H7 (cell line): ENCODE measurements around the gene IL1RL2. TPM values are rescaled to one million over a fixed set of nuclear protein-coding genes. Genes with fewer than 3 reads are reported as not detected.

Experiments
- DNase-seq: peaks from one replicate; pipeline ENCODE4 v3.0.0; 2012
- H3K27me3 ChIP-seq: 2 replicates; pipeline ENCODE4 v1.6.0; 2011; ENCODE audit warnings: mild to moderate bottlenecking, low read length; ENCODE audit not compliant: control insufficient read depth, insufficient read depth
- H3K36me3 ChIP-seq: replicated peaks from 2 replicates; pipeline ENCODE4 v1.5.1; 2011; ENCODE audit warnings: low read length; ENCODE audit not compliant: control insufficient read depth, insufficient read depth
- H3K4me3 ChIP-seq: 2 replicates; pipeline ENCODE4 v1.5.1; 2011; ENCODE audit warnings: low read depth, mild to moderate bottlenecking, control low read depth, low read length, moderate library complexity; ENCODE audit not compliant: insufficient read depth
- total RNA-seq: library from RNA; depleted of rRNA; stranded (reverse); fragments of >200 nt; shearing (Covaris generic); gene quantifications from 2 replicates; pipeline ENCODE4 v1.2.3, GENCODE V29; 2014

IL1RL2 gene
- total RNA-seq, 1 experiment from 2014 or later: not detected

DNA sequence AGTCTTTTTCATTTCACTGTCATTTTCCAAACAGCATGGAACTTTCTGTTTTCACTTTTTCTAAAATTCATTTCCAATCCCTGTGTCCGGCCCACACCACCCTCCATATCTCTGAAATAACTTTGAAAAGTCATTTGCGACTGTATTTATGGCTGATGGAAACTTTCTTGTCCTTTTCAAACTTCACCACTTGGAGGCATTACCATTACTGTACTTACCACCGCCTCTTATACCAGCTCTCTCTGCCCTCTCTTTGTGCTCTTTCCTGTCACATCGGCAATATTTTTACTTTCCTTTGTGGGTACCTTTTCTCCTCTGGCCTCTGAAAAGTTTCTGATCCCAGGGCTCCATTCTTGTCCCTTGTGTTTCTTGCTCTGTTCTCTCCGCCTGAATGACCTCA is 85.0 kb downstream of the IL1RL2 start:
- Histone ChIP-seq H3K27me3 (no peaks in the 10 kb centered on the region), H3K4me3 (no peak overlapping the region), H3K36me3 (no peaks in the 10 kb centered on the region)
- no peak for DNase-seq

DNA sequence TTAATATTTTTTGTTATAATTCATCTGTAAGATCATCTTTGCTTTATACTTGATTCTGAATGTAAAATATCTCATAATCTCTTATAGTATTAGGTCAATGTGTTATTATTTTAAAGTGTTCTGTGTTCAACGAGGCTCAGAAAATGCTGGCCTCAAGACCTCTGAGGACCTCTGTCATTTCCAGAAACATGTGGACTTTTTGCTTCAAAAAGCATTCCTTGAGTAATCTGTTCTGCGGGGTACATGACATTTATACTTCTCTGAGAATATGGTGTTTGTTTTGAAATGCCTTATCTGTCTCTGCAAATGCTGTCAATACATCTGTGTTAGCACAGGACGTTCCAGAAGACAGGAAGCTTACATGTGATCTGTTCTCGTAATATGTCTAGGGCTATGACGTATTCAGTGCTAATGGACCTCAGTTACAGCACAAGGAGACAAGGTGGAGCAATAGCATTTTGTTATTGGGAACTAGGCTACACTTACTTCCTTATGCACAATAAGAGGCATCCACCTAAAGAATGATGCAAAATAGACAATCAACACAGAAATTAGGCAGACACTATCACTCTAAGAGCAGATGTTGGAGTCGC is 86.9 kb downstream of the IL1RL2 start:
- H3K27me3 ChIP-seq: no peaks in the 10 kb centered on the region

DNA sequence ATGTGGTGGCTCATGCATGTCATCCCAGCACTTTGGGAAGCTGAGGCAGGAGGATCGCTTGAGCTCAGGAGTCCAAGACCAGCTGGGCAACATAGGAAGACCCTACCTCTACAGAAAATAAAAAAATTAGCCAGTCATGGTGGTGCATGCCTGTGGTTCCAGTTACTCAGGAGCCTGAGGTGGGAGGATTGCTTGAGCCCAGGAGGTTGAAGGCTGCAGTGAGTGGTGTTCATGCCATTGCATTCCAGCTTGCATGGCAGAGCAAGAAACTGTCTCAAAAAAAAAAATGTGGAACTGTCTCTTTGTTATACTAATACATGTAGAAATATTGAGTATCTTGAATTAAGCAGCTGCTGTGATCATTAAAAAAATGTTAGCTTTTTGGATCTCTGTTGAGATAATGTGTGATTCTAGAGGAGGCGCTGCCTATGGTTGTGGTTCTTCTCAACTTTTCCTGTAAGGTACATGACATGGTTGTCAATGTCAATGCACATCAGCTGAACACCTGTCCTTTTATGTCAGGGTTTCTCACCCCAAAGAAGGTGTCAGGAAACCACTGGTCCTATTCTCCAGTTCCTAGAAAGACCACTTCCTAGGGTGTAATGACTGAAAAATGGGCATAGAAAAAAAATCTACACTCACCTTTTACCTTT is 89.9 kb downstream of the IL1RL2 start:
- Histone ChIP-seq H3K4me3 (no peak overlapping the region), H3K27me3 (no peaks in the 10 kb centered on the region), H3K36me3 (no peaks in the 10 kb centered on the region)
- DNase-seq: no peak

More for the DNA sequence above, 86.9 kb downstream of the IL1RL2 start:
- H3K4me3 ChIP-seq: no peak overlapping the region
- DNase-seq: no peak
- no peaks in the 10 kb centered on the region for H3K36me3 ChIP-seq

DNA sequence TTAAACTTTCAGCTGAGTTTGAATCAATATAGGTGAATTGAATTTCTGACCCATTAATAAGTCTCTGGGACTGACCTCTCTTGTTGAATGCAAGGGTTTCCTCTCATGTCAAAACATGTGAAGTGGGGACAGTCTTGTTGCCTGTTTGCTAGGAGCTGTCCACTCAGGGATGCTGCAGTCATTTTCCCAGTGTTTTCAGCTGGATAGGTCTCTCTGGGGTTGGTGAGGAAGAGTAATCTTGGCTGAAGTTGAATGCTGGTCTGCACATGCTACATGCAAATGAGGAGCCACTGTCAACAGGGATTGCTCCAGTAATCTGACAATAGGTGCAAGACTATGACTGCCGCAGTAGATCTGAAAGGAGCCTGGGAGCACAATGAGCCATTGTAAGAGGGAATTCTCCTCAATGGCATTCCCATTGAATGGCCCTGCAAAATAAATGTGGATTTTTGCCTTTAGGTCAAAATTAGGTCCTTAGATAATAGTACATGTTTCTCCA is 90.4 kb downstream of the IL1RL2 start:
- no peak for DNase-seq

DNA sequence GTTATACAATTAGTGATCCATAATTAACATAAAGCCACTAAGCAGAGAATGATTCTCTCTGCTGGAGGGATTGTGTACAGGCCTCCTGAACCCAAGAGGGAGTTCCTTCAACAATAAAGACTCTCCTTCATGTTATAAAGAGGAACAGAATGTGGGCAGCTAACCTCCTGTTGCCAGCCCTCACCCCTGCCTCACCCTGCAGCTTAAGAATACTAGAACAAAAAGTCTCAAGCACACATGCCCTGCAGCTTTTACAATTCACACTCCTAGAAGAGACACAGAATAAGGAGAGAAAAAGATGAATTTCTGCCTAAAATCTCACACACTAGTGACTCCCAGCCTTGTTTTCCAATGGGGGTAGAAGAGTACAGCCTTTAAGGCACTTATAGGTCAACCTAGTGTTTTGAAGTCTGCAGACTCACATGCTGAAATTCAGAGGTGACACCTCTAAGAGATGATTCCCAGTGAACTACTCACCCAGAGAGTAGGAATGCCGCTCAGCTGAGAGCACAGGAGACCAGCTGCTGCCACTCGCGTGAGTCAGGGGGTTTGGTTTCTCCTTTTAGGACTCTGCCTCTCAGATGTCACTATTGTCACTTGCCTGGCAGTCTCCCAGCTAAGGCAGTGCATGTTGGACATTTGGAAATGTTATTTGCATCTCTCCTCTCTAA is 92.0 kb downstream of the IL1RL2 start:
- Histone ChIP-seq H3K4me3 (no peak overlapping the region), H3K27me3 (no peaks in the 10 kb centered on the region), H3K36me3 (no peaks in the 10 kb centered on the region)
- no peak for DNase-seq

More for the DNA sequence above, 90.4 kb downstream of the IL1RL2 start:
- no peaks in the 10 kb centered on the region for H3K36me3 ChIP-seq
- H3K4me3 ChIP-seq: no peak overlapping the region
- no peaks in the 10 kb centered on the region for H3K27me3 ChIP-seq

DNA sequence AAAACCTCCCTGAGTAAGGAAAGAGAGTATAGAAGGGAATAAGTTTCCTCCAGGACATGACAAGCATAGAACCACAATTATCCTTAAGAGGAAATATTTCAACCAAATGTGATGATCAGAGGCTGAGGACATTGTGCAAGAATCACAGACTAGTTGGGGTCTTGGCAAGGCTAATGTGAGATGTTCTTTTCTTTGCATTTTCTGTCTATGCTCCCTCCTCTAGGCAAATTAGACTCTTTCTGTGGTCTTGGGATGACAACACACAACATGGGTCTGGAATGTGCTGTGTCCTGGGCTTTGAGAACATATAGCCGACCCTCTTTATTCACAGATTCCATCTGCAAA is 92.5 kb downstream of the IL1RL2 start:
- no peaks in the 10 kb centered on the region for H3K27me3 ChIP-seq

DNA sequence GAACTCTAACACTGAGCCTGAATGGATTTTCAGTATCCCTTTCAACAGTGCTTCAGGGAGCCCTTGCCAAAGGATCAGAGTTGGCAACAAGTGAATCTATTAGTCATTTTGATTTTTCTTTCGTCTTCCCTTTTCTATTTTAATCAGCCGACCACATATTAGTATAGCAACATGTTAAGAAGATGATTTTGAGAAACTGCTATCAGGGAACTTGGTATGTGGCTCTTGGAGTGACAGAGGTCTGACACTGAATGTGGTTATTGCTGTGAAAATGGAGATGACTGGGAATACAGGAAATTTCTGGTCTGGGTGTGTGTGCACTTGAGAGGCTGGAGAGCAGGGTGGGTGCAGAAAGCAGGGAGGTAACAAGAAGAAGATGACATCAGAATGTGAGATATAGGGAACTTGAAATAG is 95.9 kb downstream of the IL1RL2 start:
- DNase-seq: no peak
- no peaks in the 10 kb centered on the region for H3K27me3 ChIP-seq
- H3K36me3 ChIP-seq: no peaks in the 10 kb centered on the region
- no peak overlapping the region for H3K4me3 ChIP-seq

More for the DNA sequence above, 92.5 kb downstream of the IL1RL2 start:
- no peak overlapping the region for H3K4me3 ChIP-seq
- no peaks in the 10 kb centered on the region for H3K36me3 ChIP-seq
- no peak for DNase-seq

DNA sequence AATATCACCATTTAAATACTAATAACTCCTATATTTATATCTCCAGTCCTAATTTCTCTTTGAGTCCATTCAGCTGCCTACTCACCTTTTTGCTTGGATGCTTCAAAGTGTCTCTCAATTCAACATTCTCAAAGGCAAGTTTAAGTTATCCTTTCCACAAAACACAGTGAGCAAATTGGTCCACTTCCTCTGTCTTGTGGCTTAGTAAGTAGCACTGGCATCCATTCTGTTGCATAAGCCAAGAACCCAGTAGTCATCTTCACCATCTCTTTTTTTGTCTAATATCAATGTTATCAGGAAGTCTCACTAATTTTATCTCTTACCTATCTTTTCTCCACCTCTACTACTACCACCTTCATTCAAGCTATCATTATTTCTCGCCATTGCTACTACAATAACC is 97.2 kb downstream of the IL1RL2 start:
- Histone ChIP-seq H3K36me3 (no peaks in the 10 kb centered on the region), H3K4me3 (no peak overlapping the region), H3K27me3 (no peaks in the 10 kb centered on the region)
- no peak for DNase-seq

DNA sequence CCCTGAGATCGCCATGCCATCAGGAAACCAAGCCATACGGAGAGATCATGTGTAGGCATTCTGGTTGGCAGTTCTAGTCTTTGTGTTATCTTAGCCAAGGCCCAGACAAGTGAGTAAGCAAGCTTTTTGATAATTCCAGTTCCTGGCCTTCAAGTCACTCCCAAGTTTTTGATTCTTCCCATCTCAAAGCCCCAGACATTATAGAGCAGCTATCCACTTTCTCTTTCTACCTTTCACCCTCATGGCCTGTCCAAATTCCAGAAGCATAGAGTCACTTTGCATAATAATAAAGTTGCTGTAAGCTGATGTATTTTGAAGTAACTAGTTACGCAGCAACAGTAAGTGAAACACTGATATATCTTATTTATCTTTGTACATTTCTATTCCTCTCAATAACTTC is 97.8 kb downstream of the IL1RL2 start:
- no peak for DNase-seq
- Histone ChIP-seq H3K36me3 (no peaks in the 10 kb centered on the region), H3K27me3 (no peaks in the 10 kb centered on the region)

DNA sequence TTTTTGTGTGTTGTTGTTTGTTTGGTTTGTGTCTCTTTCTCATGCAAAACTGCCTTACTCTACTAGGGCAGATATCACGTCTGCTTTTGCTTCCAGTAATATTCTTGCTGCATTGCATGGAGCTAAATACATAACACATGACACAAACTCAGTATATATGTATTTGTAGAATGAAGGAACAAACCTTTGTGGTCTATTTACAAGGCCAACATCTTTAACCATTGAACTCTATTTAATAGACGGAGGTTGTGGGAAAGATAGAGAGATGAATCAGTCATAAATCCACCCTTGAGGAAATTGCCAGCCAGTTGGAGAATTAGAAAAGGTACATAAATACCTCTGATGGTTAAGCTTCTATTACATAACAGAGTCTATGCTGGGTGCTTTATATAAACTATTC is 98.5 kb downstream of the IL1RL2 start:
- no peak for DNase-seq
- Histone ChIP-seq H3K4me3 (no peak overlapping the region), H3K27me3 (no peaks in the 10 kb centered on the region), H3K36me3 (no peaks in the 10 kb centered on the region)

More for the DNA sequence above, 97.8 kb downstream of the IL1RL2 start:
- H3K4me3 ChIP-seq: no peak overlapping the region

DNA sequence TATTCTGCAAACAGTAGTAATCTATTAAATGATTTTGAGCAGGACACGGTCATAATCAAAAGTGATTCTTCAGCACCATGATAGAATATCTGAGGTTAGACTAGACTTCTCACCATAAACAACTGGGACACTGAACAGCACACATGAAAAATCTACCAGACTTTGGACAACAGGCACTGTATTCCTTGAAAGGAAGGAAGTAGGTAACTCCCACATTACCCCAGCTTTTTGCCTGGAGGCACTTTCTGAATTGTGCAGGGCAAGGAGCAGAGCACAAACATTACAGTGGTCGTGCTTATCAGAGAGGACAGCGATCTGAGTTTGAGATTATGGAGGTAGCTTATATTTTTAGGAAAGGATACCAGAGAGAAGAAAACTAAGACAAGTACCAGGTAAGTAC is 99.2 kb downstream of the IL1RL2 start:
- Histone ChIP-seq H3K4me3 (no peak overlapping the region), H3K27me3 (no peaks in the 10 kb centered on the region), H3K36me3 (no peaks in the 10 kb centered on the region)
- DNase-seq: no peak

DNA sequence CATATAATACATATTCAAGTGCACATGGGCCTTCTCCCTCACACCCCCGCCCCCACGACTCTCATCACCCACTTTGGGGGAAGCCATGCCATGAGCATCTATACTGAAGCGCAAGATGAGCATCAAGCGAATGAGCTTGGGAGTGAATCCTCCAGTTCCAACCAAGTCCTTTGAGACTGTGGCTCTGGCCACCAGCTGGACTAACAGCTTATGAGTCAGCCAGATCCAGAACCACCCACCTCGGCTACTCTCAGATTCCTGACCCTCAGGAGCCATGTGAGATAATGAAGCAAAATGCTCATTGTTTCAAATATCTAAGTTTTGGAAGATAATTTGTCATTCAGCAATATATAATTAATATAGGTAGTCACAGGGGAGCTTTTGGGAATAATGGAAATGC is 102.3 kb downstream of the IL1RL2 start:
- no peaks in the 10 kb centered on the region for H3K27me3 ChIP-seq
- no peak for DNase-seq
- H3K36me3 ChIP-seq: no peaks in the 10 kb centered on the region
- H3K4me3 ChIP-seq: no peak overlapping the region
